IPS-11a (cell line): Measurements from ENCODE around the gene ALG9.

Experiments
- H3K4me3 ChIP-seq: one replicate; pipeline ENCODE4 v1.5.1; 2013; ENCODE audit warnings: low read depth, low read length, control low read depth

Gene ALG9

DNA sequence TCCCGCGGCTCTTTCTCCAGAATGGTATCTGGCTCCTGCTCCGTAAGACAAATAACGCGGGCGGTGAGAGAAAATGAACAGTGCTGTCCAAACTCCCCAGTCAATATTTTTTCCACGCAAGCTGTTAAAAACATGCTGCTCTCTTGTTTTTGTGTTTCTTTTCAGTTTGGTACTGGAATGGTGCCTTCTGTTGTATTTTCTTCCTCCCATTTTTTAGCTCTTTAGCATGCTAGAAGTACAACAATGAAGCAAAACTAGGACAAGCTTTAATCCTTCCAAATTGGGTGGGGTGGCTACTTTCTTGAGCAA is 104.6 kb downstream of the ALG9 start:
- H3K4me3 ChIP-seq: peak overlapping the region; percentile 96

GRCh38 chr11:111765984-111766833 is 105.2 kb downstream of the ALG9 start, which contains the start of gene PPP2R1B:
TSS of gene PPP2R1B (minus strand) at chr11:111766389. CDS start at chr11:111766361, 28 bp downstream.
- peak within 1 kb of the TSS; percentile 96 for H3K4me3 ChIP-seq

- peak overlapping the region; percentile 96 for H3K4me3 ChIP-seq
These were observed 105.9 kb downstream of the ALG9 start for GRCh38 chr11:111765320-111765983.

- H3K4me3 ChIP-seq: no peak overlapping the region
These were observed 106.8 kb downstream of the ALG9 start for GRCh38 chr11:111764621-111765020.

DNA sequence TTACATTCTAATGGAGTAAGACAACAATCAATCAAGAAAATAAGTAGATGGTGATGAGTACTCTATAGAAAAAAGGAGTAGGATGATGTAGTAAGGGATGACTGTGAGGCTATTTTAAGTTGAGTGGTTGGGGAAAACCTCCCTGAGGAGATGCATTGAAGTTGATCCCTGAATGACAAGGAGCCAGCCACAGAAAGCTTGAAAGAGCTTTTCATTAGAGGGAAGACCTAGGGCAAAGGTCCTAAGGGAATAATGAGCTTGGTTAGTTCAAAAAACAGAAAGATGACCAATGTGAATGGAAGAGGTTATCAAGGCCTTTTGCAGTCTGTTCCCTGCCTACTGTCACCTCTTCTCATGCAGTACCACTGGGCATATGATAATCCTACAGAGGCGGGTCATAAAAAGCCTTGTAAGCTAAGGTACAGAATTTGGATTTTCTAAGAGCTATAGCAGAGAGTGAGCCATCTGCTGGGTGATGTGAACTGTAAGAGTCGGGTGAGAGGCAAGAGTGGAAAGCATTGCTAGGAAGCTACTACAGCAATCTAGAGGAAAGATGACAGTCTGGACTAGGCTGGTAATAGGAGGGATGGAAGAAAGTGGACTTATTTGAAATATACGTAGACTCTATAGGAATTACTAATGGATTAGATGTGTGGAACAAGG is 108.3 kb downstream of the ALG9 start:
- no peak overlapping the region for H3K4me3 ChIP-seq

DNA sequence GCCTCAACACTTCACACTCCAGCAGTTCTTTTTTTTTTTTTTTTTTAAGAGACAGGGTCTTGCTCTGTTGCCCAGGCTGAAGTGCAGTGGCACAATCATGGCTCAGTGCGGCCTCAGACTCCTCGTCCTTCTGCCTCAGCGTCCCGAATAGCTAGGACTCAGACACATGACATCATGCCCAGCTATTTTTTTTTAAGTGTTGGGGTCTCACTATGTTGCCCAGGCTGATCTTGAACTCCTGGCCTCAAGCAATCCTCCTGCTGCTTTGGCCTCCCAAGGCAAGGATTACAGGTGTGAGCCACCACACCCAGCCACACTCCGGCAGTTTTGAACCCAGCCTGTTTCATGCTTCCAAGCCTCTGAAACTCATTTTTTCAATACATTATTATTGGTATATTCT is 108.9 kb downstream of the ALG9 start:
- H3K4me3 ChIP-seq: no peak overlapping the region

GRCh38 chr11:111761036-111761435 is 110.3 kb downstream of the ALG9 start:
- no peak overlapping the region for H3K4me3 ChIP-seq

GRCh38 chr11:111759778-111760407 is 111.5 kb downstream of the ALG9 start:
- no peak overlapping the region for H3K4me3 ChIP-seq

GRCh38 chr11:111759376-111759775 is 112.0 kb downstream of the ALG9 start:
- no peak overlapping the region for H3K4me3 ChIP-seq

DNA sequence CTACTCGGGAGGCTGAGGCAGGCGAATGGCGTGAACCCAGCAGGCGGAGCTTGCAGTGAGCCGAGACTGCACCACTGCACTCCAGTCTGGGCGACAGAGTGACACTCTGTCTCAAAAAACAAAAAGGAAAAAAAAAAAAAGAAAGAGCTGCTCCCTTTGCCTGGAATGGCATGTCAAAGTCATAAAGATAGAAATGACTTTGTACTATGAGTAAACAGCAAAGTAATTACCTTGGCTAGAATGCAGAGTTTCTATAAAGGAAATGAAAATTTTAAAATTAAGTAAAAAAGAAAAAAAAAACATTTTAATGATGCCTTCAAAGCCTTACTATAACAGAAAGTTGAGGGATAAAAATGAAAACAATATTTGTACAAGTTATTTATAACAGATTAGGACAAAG is 115.3 kb downstream of the ALG9 start:
- H3K4me3 ChIP-seq: no peak overlapping the region

GRCh38 chr11:111749646-111750045 is 121.7 kb downstream of the ALG9 start:
- no peak overlapping the region for H3K4me3 ChIP-seq

DNA sequence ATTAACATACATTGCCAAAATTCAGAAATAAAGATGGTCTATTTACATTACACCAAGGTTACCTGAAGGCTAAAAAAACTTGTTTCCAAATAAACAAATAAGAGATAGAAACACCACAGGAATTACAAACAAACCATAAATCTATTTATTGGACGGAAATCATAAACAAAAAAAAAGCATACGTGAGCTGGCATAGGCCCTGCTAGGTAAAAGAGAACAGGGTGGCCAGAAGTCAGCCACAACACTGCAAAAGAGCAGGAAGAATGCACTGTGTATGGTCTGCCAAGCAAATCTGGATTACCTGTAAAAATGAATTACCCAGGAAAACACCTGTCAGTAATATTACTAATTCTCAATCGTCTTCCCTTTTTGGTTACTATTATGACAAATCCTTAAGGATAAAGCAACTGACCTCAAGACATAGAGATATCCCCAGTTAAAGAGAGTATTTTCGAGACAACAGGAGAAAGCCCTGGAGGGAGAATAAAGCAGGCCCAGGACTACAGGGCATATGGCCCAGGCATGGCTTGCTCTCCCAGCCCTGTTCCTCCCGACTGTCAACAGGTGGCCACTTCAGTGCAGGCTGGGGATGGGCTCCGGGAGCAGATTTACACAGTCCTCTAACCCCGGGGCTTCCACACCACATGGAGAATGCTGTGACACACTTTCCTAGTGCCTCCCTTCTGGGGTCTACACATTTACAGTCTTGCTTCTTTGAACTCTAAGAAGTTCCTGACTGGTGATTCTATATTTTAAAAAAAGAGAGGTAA is 123.2 kb downstream of the ALG9 start:
- no peak overlapping the region for H3K4me3 ChIP-seq

GRCh38 chr11:111745719-111746504 is 125.5 kb downstream of the ALG9 start:
- H3K4me3 ChIP-seq: no peak overlapping the region

DNA sequence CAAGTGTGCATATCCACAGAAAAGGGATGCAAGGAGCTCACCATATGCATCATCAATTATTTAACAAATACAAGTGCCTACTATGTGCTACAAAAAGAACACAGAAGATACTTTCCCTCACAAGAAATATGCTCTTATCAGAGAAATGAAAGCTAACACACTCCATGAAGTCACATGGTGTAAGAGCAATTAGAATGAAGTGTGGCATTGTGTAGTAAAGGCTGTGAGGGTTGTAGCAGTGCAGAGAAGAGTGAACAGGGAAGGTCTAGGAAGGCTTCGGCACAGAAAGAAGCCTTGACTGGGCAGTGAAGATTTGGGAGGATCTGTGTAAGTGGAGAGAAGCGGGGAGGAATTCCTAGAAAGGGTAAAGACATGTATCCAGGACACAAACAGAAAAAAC is 127.7 kb downstream of the ALG9 start:
- H3K4me3 ChIP-seq: no peak overlapping the region

GRCh38 chr11:111741751-111742150 is 129.6 kb downstream of the ALG9 start:
- H3K4me3 ChIP-seq: no peak overlapping the region

GRCh38 chr11:111739299-111739698 is 132.1 kb downstream of the ALG9 start:
- no peak overlapping the region for H3K4me3 ChIP-seq

DNA sequence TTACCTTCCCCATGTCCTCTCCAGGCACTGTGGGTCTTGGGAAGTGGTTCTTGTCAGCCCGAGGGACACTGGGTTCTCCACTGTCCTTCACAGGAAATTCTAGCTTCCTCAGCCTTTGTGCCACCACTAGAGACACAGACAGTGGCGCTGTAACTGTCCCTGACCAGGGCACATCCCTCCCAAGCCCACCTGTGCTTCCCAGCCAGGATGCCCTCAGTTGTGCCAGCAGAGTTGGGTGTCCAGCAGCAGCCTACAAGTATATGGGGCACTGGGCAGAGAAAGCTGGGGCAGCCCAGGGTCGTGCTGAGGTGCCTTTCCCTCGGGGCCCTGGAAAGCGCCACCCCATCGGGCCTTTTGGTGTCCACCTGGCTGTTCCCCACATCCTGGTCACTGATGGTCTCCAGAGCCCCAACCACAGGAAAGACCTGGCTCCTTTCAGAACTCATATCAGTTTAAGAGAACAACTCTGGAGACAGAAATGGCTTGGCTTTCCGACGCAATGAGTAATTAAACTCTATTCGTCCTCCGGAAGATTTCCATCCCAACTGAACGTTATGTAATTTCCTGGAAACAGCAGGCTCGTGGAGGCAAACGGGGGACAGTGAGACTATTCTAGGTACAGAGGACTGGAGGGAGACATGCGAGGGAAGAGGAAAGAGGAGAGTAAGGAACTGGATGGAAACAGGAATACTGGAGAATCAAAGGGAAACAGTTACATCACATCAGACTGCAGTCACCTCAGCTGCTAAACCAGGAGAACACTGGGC is 133.8 kb downstream of the ALG9 start:
- H3K4me3 ChIP-seq: no peak overlapping the region

- no peak overlapping the region for H3K4me3 ChIP-seq
These were observed 134.5 kb downstream of the ALG9 start for GRCh38 chr11:111736621-111737443.
